Brain microvascular endothelial cell (primary cell): ENCODE results near the gene CHCHD3.

Experiments used
- DNase-seq: peaks from one replicate; pipeline ENCODE4 v3.0.0-alpha.2; 2020
- H3K27ac ChIP-seq: fragments of 250-450 bp; sonication (Bioruptor Pico); 2 replicates; pipeline ENCODE4 v1.5.1; 2020; ENCODE audit warnings: mild to moderate bottlenecking, moderate library complexity
- H3K27me3 ChIP-seq: fragments of 250-450 bp; sonication (Bioruptor Pico); replicated peaks from 2 replicates; pipeline ENCODE4 v1.5.1; 2020; ENCODE audit warnings: mild to moderate bottlenecking
- H3K36me3 ChIP-seq: fragments of 250-450 bp; sonication (Bioruptor Pico); replicated peaks from 2 replicates; pipeline ENCODE4 v1.5.1; 2020; ENCODE audit warnings: mild to moderate bottlenecking
- H3K4me3 ChIP-seq: 2 replicates; pipeline ENCODE4 v1.5.1; 2011; ENCODE audit warnings: low read depth, mild to moderate bottlenecking, control low read depth, low read length, moderate library complexity
- CTCF ChIP-seq: IDR thresholded peaks from 2 replicates; pipeline ENCODE4 v1.5.1; 2011; ENCODE audit warnings: low read depth, mild to moderate bottlenecking, moderate library complexity, low read length, control low read depth, inconsistent platforms; ENCODE audit errors: missing control alignments
- in situ Hi-C: cut with HindIII; loops from 2 replicates; pipeline ENCODE4 v1.10.0; 2017; ENCODE audit warnings: low sequenced_read_pairs, low pct_ligation_motif_present

The CHCHD3 gene

GRCh38 chr7:132881317-132881716 lies 200.6 kb downstream of the CHCHD3 start:
- no peak for TF ChIP-seq CTCF
- Histone ChIP-seq H3K27me3 (no peaks in the 10 kb centered on the region), H3K4me3 (no peak overlapping the region), H3K36me3 (no peaks in the 10 kb centered on the region), H3K27ac (no peak overlapping the region)
- DNase-seq = no peak
- in situ Hi-C loops = no loop called here

- no peak for DNase-seq
- Histone ChIP-seq H3K36me3 (no peaks in the 10 kb centered on the region), H3K27me3 (no peaks in the 10 kb centered on the region), H3K4me3 (no peak overlapping the region), H3K27ac (no peak overlapping the region)
- TF ChIP-seq CTCF = no peak
- in situ Hi-C loops = no loop called here
Measured at GRCh38 chr7:132879579-132879978, 202.3 kb downstream of the CHCHD3 start.

GRCh38 chr7:132878204-132878919 lies 203.5 kb downstream of the CHCHD3 start:
- DNase-seq = no peak
- no peaks in the 10 kb centered on the region for H3K27me3 ChIP-seq
- no peak overlapping the region for H3K27ac ChIP-seq
- no peak for TF ChIP-seq CTCF
- H3K4me3 ChIP-seq = no peak overlapping the region
- H3K36me3 ChIP-seq = no peaks in the 10 kb centered on the region
- in situ Hi-C loops = no loop called here

- Histone ChIP-seq H3K36me3 (no peaks in the 10 kb centered on the region), H3K27me3 (no peaks in the 10 kb centered on the region), H3K27ac (no peak overlapping the region), H3K4me3 (no peak overlapping the region)
- in situ Hi-C loops = no loop called here
- DNase-seq = no peak
- no peak for TF ChIP-seq CTCF
Measured at GRCh38 chr7:132877573-132877972, 204.3 kb downstream of the CHCHD3 start.

GRCh38 chr7:132876576-132876975 lies 205.3 kb downstream of the CHCHD3 start:
- Histone ChIP-seq H3K27me3 (no peaks in the 10 kb centered on the region), H3K4me3 (no peak overlapping the region), H3K27ac (no peak overlapping the region), H3K36me3 (no peaks in the 10 kb centered on the region)
- DNase-seq = no peak
- in situ Hi-C loops = no loop called here
- TF ChIP-seq CTCF = no peak

- no peaks in the 10 kb centered on the region for H3K36me3 ChIP-seq
- no peak for DNase-seq
- TF ChIP-seq CTCF = no peak
- H3K4me3 ChIP-seq = no peak overlapping the region
- H3K27ac ChIP-seq = no peak overlapping the region
- in situ Hi-C loops = no loop called here
- H3K27me3 ChIP-seq = no peaks in the 10 kb centered on the region
Measured at GRCh38 chr7:132872034-132872433, 209.9 kb downstream of the CHCHD3 start.
